NCI-H345 (cell line): ENCODE measurements around the gene IKBKE.
"Not testable (repeated sequence)": the region's sequence is repeated elsewhere in the genome, so short reads cannot be mapped to it uniquely, and the experiment has no call there.

Source experiments
- DNase-seq: peaks from one replicate; lab custom pipeline; 2025; lab: John Stamatoyannopoulos, UW

IKBKE gene

GRCh38 chr1:206476058-206476457 is 5.8 kb downstream of the IKBKE start:
- DNase-seq = no peak

GRCh38 chr1:206476591-206476990 is 6.3 kb downstream of the IKBKE start:
- DNase-seq = no peak

- no peak for DNase-seq
Measured at GRCh38 chr1:206477110-206477509, 6.8 kb downstream of the IKBKE start.

GRCh38 chr1:206477581-206478380 is 7.5 kb downstream of the IKBKE start:
- peak; percentile 15 for DNase-seq

- no peak for DNase-seq
Measured at GRCh38 chr1:206478746-206479145, 8.5 kb downstream of the IKBKE start.

GRCh38 chr1:206479183-206480125 is 9.2 kb downstream of the IKBKE start:
- peak; percentile 56 for DNase-seq

- no peak for DNase-seq
Measured at GRCh38 chr1:206480211-206480610, 9.9 kb downstream of the IKBKE start.

GRCh38 chr1:206482611-206483010 is 12.3 kb downstream of the IKBKE start:
- peak; percentile 25 for DNase-seq

- DNase-seq = not testable (repeated sequence)
Measured at GRCh38 chr1:206483864-206484263, 13.6 kb downstream of the IKBKE start.

- no peak for DNase-seq
Measured at GRCh38 chr1:206484901-206485300, 14.6 kb downstream of the IKBKE start.

- no peak for DNase-seq
Measured at GRCh38 chr1:206486995-206487788, 16.9 kb downstream of the IKBKE start.

GRCh38 chr1:206487970-206488369 is 17.7 kb downstream of the IKBKE start:
- DNase-seq = no peak

GRCh38 chr1:206488466-206488865 is 18.2 kb downstream of the IKBKE start:
- DNase-seq = no peak

- peak; percentile 68 for DNase-seq
Measured at GRCh38 chr1:206489980-206490770, 19.9 kb downstream of the IKBKE start.

- no peak for DNase-seq
Measured at GRCh38 chr1:206490771-206491405, 20.6 kb downstream of the IKBKE start.

- DNase-seq = no peak
Measured at GRCh38 chr1:206491616-206492015, 21.3 kb downstream of the IKBKE start.

GRCh38 chr1:206492589-206492988 is 22.3 kb downstream of the IKBKE start:
- no peak for DNase-seq

- peak; percentile 18 for DNase-seq
Measured at GRCh38 chr1:206493279-206493678, 23.0 kb downstream of the IKBKE start.

GRCh38 chr1:206495011-206495461 is 24.8 kb downstream of the IKBKE start:
- DNase-seq = no peak

GRCh38 chr1:206495493-206496046 is 25.3 kb downstream of the IKBKE start:
- no peak for DNase-seq
